Osteoblast (primary cell): ENCODE measurements around the gene CYSLTR1. TPM values are rescaled to one million over a fixed set of nuclear protein-coding genes. Genes with fewer than 3 reads are reported as not detected.

Experiments used
- DNase-seq: peaks from one replicate; pipeline ENCODE4 v3.0.0; 2011; ENCODE audit warnings: low spot score, mixed read lengths; ENCODE audit not compliant: insufficient read length; ENCODE audit errors: missing footprints
- H2AFZ ChIP-seq: 2 replicates; pipeline ENCODE4 v1.6.0; 2011; ENCODE audit warnings: mild to moderate bottlenecking, low read length
- H3K27ac ChIP-seq: 2 replicates; pipeline ENCODE4 v1.5.1; 2011; ENCODE audit warnings: mild to moderate bottlenecking, low read depth, low read length, moderate library complexity
- H3K27me3 ChIP-seq: 2 replicates; pipeline ENCODE4 v1.6.0; 2012; ENCODE audit warnings: mild to moderate bottlenecking, control low read depth, inconsistent platforms, low read length, moderate library complexity; ENCODE audit not compliant: insufficient read depth
- H3K36me3 ChIP-seq: 2 replicates; pipeline ENCODE4 v1.5.1; 2011; ENCODE audit warnings: mild to moderate bottlenecking, low read length, control low read depth, moderate library complexity; ENCODE audit not compliant: insufficient read depth
- H3K4me1 ChIP-seq: 2 replicates; pipeline ENCODE4 v1.5.1; 2011; ENCODE audit warnings: mild to moderate bottlenecking, low read length, control low read depth, moderate library complexity; ENCODE audit not compliant: insufficient read depth
- H3K4me2 ChIP-seq: 2 replicates; pipeline ENCODE4 v1.6.0; 2011; ENCODE audit warnings: mild to moderate bottlenecking, low read length; ENCODE audit not compliant: insufficient read depth
- H3K4me3 ChIP-seq: fragments of 200-600 bp; sonication (generic); 3 replicates; pipeline ENCODE4 v1.5.1; 2012; ENCODE audit warnings: mild to moderate bottlenecking, low read length, inconsistent platforms; ENCODE audit not compliant: insufficient read depth
- H3K79me2 ChIP-seq: 2 replicates; pipeline ENCODE4 v1.6.0; 2012; ENCODE audit warnings: mild to moderate bottlenecking, low read length, control low read depth, inconsistent platforms; ENCODE audit not compliant: insufficient read depth
- H3K9me3 ChIP-seq: 2 replicates; pipeline ENCODE4 v1.5.1; 2011; ENCODE audit warnings: low read depth, low read length, control low read depth
- H4K20me1 ChIP-seq: 2 replicates; pipeline ENCODE4 v1.6.0; 2012; ENCODE audit warnings: mild to moderate bottlenecking, low read length, control low read depth; ENCODE audit not compliant: insufficient read depth
- total RNA-seq: library from RNA; depleted of rRNA; stranded (reverse); fragments of >200 nt; gene quantifications from 2 replicates; pipeline ENCODE4 v1.2.3, GENCODE V29; 2012
- TF ChIP-seq, protein P1 (sequence below): IDR thresholded peaks from 2 replicates; pipeline ENCODE4 v1.5.1; 2011; ENCODE audit warnings: mild to moderate bottlenecking, low read depth, low read length, moderate library complexity; ENCODE audit errors: extremely low read depth

CYSLTR1 gene
- total RNA-seq, 1 donor, result not detected

DNA sequence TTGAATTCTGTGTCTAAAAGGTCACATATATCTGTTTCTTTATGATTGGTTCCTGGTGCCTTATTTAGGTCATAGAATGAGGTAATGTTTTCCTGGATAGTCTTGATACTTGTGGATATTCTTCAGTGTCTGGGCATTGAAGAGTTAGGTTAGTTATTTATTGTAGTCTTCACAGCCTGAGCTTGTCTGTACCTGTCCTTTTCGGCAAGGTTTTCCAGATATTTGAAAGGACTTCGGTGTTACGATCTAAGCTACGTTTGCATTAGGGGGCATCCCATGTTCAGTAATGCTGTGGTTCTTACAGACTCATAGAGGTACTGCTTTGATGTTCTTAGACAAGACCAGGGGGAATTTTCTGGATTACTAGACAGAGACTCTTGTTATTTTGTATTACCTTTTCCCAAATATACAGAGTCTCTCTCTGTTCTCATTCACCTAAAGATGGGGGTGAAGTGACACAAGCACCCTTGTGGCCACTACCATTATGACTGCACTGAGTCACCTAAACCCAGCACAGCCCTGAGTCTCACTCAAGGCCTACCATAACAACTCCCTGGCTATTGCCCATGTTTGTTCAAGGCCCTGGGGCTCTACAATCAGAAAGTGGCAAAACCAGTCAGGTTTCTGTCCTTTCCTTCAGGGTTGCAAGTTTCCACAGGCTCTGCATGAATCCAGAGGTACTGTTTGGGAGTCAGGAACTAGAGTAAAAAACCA, 30.1 kb upstream of the CYSLTR1 start:
- DNase-seq, result no peak
- no peaks in the 10 kb centered on the region for H4K20me1 ChIP-seq
- no peak overlapping the region for H3K27ac ChIP-seq
- no peaks in the 10 kb centered on the region for H3K27me3 ChIP-seq
- H3K4me2 ChIP-seq, result no peak overlapping the region
- no peaks in the 10 kb centered on the region for H3K4me1 ChIP-seq
- TF ChIP-seq, protein P1, sequence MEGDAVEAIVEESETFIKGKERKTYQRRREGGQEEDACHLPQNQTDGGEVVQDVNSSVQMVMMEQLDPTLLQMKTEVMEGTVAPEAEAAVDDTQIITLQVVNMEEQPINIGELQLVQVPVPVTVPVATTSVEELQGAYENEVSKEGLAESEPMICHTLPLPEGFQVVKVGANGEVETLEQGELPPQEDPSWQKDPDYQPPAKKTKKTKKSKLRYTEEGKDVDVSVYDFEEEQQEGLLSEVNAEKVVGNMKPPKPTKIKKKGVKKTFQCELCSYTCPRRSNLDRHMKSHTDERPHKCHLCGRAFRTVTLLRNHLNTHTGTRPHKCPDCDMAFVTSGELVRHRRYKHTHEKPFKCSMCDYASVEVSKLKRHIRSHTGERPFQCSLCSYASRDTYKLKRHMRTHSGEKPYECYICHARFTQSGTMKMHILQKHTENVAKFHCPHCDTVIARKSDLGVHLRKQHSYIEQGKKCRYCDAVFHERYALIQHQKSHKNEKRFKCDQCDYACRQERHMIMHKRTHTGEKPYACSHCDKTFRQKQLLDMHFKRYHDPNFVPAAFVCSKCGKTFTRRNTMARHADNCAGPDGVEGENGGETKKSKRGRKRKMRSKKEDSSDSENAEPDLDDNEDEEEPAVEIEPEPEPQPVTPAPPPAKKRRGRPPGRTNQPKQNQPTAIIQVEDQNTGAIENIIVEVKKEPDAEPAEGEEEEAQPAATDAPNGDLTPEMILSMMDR, result no peak
- no peaks in the 10 kb centered on the region for H3K79me2 ChIP-seq
- H2AFZ ChIP-seq, result no peak overlapping the region
- H3K4me3 ChIP-seq, result no peak overlapping the region
- no peaks in the 10 kb centered on the region for H3K36me3 ChIP-seq
- H3K9me3 ChIP-seq, result no peaks in the 10 kb centered on the region

DNA sequence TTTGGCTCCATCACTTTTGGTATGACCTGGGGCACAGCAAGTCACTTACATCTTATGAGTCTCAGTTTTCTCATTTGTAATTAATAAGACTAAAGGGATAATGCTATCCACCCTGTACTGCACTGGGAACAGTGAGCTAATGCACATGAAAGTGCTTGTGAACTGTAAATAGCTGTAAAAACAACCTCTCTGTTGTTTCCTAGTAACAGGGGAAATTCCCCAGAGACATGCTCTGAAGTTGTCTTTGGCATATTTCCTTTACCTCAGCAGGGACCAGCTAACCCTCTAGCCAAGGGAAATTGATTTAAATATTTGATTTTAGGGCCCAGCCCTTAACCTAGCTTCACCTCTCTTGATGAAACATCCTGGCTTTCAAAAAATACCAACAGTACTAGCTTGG, 6.1 kb upstream of the CYSLTR1 start:
- no peaks in the 10 kb centered on the region for H3K9me3 ChIP-seq

DNA sequence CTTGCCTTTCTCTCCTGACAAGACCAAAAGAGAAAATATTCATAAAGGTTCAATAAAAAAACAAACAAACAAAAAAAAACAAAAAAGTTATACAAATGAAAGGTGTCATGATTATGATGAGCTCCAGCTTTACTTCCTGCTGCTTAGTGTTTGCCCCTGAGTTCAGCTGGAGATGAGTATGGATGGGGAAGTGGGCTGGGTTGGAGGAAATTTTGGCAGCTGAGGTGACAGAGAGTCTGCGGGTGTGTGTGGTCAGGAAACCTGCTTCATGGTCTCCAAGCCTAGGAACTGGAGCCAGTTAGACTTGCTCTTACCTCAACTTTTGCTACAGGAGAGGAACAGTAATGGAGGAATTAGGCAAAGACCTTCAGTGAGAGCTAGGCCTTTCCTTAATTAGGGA, 4.3 kb upstream of the CYSLTR1 start:
- Histone ChIP-seq H3K4me3 (no peak overlapping the region), H3K4me2 (no peak overlapping the region)
- TF ChIP-seq, protein P1, result no peak

More for the DNA sequence above, 6.1 kb upstream of the CYSLTR1 start:
- Histone ChIP-seq H3K27ac (no peak overlapping the region), H3K4me3 (no peak overlapping the region), H3K79me2 (no peaks in the 10 kb centered on the region), H3K27me3 (no peaks in the 10 kb centered on the region), H4K20me1 (no peaks in the 10 kb centered on the region), H2AFZ (no peak overlapping the region), H3K4me1 (no peaks in the 10 kb centered on the region), H3K36me3 (no peaks in the 10 kb centered on the region), H3K4me2 (no peak overlapping the region)
- DNase-seq, result no peak
- TF ChIP-seq, protein P1, result no peak

DNA sequence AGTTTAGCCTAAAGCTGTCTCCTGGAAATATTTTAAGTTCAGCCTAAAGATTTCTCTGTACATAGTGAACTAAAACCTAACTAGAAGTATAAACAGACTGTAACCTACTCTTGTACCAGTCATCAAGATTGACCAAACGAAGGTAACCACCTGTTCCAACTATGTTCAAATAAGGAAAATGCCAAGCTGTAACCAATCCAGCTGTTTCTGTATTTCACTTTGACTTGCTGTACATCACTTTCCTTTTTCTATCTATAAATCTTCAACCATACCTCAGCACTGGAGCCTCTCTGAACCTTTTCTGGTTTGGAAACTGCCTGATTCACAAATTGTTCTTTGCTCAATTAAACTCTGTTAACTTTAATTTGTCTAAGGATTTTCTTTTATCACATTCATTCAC, 3.1 kb upstream of the CYSLTR1 start:
- Histone ChIP-seq H3K36me3 (no peaks in the 10 kb centered on the region), H3K27me3 (no peaks in the 10 kb centered on the region), H3K4me2 (no peak overlapping the region), H3K9me3 (no peaks in the 10 kb centered on the region), H4K20me1 (no peaks in the 10 kb centered on the region), H3K4me3 (no peak overlapping the region), H2AFZ (no peak overlapping the region), H3K27ac (no peak overlapping the region), H3K79me2 (no peaks in the 10 kb centered on the region), H3K4me1 (no peaks in the 10 kb centered on the region)
- no peak for DNase-seq
- TF ChIP-seq, protein P1, result no peak

More for the DNA sequence above, 4.3 kb upstream of the CYSLTR1 start:
- Histone ChIP-seq H3K79me2 (no peaks in the 10 kb centered on the region), H3K9me3 (no peaks in the 10 kb centered on the region), H4K20me1 (no peaks in the 10 kb centered on the region), H2AFZ (no peak overlapping the region), H3K4me1 (no peaks in the 10 kb centered on the region), H3K27me3 (no peaks in the 10 kb centered on the region), H3K36me3 (no peaks in the 10 kb centered on the region), H3K27ac (no peak overlapping the region)
- no peak for DNase-seq
